Right hindlimb (tissue), 1 donor: ENCODE data around the gene GJB5.

Source experiments
- DNase-seq: peaks from one replicate; pipeline ENCODE4 v3.0.0-alpha.2; 2018

GJB5 gene

DNA sequence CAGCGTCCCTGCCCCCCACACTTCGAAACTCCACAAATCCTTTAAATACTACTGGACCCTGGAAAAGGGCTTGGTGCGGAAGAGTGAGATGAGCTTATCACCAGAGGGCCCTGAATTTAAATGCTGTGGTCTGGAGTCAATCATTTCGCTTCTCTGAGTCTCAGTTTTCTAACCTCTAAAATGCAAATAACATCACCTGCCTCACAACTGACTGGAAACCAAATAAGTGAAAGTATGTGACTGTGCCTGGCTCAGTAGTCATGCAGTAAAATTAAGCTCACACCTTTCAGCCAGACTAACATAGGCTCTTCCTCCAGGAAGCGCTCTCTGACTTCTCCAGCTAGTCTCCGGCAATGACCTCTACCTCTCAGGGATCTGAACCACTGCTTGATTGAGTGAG lies 42.1 kb downstream of the GJB5 start:
- no peak for DNase-seq

DNA sequence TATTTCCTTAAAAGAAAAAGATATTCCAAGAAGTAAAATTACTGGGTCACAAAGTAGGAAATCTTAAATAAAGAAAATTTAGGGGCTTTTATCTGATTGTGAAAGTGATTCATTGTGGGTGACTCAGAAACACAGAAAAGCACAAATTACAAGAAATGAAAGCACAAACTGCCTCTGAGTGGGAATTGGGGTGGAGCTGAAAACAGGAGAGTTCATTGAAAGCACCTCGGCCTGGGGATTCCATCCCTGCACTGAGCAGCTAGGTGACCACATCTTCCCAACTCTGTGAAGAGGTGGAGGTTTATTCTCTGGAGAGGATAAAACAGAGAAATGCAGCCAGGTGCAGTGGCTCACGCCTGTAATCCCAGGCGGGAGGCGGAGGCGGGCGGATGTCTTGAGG lies 45.4 kb downstream of the GJB5 start:
- DNase-seq, result no peak

DNA sequence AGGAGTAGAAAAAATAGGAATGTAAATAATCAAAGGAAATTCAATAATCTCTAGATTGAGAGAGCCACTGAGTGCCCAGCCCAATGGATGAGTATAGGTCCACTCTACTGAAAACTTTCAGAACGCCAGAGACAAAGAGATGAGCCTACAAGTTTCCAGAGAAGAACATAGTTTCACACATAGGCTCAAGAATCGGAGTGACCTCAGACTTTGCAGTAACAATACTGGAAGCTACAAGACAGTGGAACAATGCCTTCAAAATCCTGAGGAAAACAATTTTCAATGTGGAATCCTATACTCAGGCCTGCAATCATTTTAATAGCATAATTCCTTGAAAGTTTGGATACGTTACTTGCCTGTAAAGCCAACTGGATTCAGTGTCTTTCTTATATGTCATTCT lies 48.9 kb downstream of the GJB5 start:
- DNase-seq, result no peak

DNA sequence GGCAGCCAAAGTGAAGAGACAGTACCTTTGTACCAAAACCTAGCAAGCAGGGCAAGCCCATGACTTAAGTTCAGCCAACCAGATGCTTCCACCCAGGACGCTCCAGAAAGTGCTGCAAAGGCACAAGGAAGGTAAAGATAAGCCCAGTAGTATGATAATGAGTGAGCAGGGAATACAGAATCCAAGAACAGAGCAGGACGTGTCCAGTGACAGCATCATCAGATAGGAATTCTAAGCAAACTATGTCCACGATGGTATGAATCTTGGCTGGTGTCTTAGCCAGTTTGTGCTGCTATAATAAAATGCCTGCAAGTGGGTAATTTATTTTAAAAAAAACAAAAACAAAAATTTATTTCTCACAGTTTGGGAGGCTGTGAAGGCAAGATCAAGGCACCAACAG lies 51.5 kb downstream of the GJB5 start:
- no peak for DNase-seq
